Measurements from ENCODE around the gene PLEKHG3.

DNA sequence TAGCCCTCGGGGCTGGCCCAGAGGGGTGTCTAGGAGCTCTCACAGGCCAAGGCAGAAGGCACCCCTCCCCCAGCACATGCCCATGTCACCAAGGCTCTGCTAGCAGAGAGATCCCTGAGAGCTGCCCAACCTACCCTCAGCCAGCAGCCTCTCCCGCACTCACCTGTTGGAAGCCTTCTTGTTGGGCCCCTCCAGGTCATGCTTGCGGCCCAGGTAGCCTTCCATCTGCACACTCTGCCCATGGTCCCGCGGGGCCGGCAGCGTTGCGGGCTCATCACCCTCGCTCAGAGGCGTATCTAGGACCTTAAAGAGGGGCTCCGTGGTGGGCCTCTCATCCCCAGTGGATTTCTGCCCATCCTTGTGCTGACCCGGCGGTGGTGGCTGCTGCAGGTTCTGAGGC lies 49.1 kb downstream of the PLEKHG3 start:
- TF ChIP-seq, protein P1, sequence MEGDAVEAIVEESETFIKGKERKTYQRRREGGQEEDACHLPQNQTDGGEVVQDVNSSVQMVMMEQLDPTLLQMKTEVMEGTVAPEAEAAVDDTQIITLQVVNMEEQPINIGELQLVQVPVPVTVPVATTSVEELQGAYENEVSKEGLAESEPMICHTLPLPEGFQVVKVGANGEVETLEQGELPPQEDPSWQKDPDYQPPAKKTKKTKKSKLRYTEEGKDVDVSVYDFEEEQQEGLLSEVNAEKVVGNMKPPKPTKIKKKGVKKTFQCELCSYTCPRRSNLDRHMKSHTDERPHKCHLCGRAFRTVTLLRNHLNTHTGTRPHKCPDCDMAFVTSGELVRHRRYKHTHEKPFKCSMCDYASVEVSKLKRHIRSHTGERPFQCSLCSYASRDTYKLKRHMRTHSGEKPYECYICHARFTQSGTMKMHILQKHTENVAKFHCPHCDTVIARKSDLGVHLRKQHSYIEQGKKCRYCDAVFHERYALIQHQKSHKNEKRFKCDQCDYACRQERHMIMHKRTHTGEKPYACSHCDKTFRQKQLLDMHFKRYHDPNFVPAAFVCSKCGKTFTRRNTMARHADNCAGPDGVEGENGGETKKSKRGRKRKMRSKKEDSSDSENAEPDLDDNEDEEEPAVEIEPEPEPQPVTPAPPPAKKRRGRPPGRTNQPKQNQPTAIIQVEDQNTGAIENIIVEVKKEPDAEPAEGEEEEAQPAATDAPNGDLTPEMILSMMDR (conservative IDR thresholded peaks at IDR 0.05), result no peak
- no peak for TF ChIP-seq EZH2 (IDR thresholded peaks at IDR 0.05; ENCODE audit: low read depth)
